ENCODE measurements around the gene RARRES2.

The RARRES2 gene

GRCh38 chr7:150376560-150376959, 35.1 kb upstream of the RARRES2 start:
- DNase-seq = no peak

- DNase-seq = no peak
Measured at GRCh38 chr7:150375662-150376521, 34.5 kb upstream of the RARRES2 start.

GRCh38 chr7:150374472-150374871, 33.0 kb upstream of the RARRES2 start:
- DNase-seq = no peak

- DNase-seq = no peak
Measured at GRCh38 chr7:150374026-150374425, 32.6 kb upstream of the RARRES2 start.

- DNase-seq = no peak
Measured at GRCh38 chr7:150373049-150373801, 31.8 kb upstream of the RARRES2 start.

- DNase-seq = no peak
Measured at GRCh38 chr7:150372271-150373048, 31.0 kb upstream of the RARRES2 start.

- DNase-seq = no peak
Measured at GRCh38 chr7:150371996-150372270, 30.5 kb upstream of the RARRES2 start.

GRCh38 chr7:150371131-150371995, 29.9 kb upstream of the RARRES2 start:
- no peak for DNase-seq

- DNase-seq = no peak
Measured at GRCh38 chr7:150370612-150371071, 29.2 kb upstream of the RARRES2 start.

GRCh38 chr7:150369748-150370501, 28.5 kb upstream of the RARRES2 start:
- no peak for DNase-seq

GRCh38 chr7:150368884-150369747, 27.7 kb upstream of the RARRES2 start:
- no peak for DNase-seq

GRCh38 chr7:150368096-150368883, 26.9 kb upstream of the RARRES2 start, which contains the start of gene REPIN1:
REPIN1 (plus strand) TSS chr7:150368822; CDS start chr7:150369712, 890 bp downstream.
- peak; percentile 84 to 88 for DNase-seq

- DNase-seq = peak in 1 of 2 experiments; percentile 73
Measured at GRCh38 chr7:150367677-150368095, 26.3 kb upstream of the RARRES2 start.

- no peak for DNase-seq
Measured at GRCh38 chr7:150365673-150366398, 24.4 kb upstream of the RARRES2 start.

GRCh38 chr7:150365194-150365593, 23.8 kb upstream of the RARRES2 start:
- no peak for DNase-seq

GRCh38 chr7:150363872-150364271, 22.4 kb upstream of the RARRES2 start:
- no peak for DNase-seq

GRCh38 chr7:150363370-150363769, 21.9 kb upstream of the RARRES2 start:
- no peak for DNase-seq

- no peak for DNase-seq
Measured at GRCh38 chr7:150361807-150362621, 20.6 kb upstream of the RARRES2 start.
